HCT116 (cell line): ENCODE data around the gene DEFB110. TPM values are rescaled to one million over a fixed set of nuclear protein-coding genes. Genes with fewer than 3 reads are reported as not detected.

ENCODE experiments used
- ATAC-seq: fragments of 200-7000 bp; cut with Tn5 transposase; 2 replicates; pipeline ENCODE4 v1.9.1; 2020; ENCODE audit warnings: mild to moderate bottlenecking, moderate library complexity
- BruUV-seq: library from RNA; stranded (reverse); fragments of 400-500 nt; replicated peaks from 2 replicates; lab custom pipeline; 2021; lab: Mats Ljungman, UMichigan
- CTCF ChIA-PET: fragments of 300-600 bp; sonication (Branson Sonifier 250); formaldehyde crosslinking; loops from one replicate; lab custom pipeline; 2021; ENCODE audit warnings: antibody characterized with exemption; lab: Charles Lee
- POLR2A ChIA-PET: fragments of 300-600, 350-600 bp; sonication (Branson Sonifier 250); formaldehyde crosslinking; loops from one replicate; lab custom pipeline; 2021; ENCODE audit warnings: antibody characterized with exemption; lab: Charles Lee
- RAD21 ChIA-PET, 2 experiments: fragments of 300-600 bp; sonication (Branson Sonifier 250); formaldehyde crosslinking; loops; one replicate each; lab custom pipeline; 2023; ENCODE audit warnings: low total read pairs in 2 of 2; ENCODE audit not compliant: uncharacterized antibody in 2 of 2, unreplicated experiment in 2 of 2, low non-redundant PET in 1 of 2; lab: Charles Lee
- DNase-seq: peaks from one replicate; pipeline ENCODE4 v3.0.0-alpha.2; 2010; ENCODE audit warnings: low read depth, low spot score
- H2AFZ ChIP-seq: fragments of 200-600 bp; shearing (Covaris generic), sonication (generic); 2 replicates; pipeline ENCODE4 v1.6.1; 2017; ENCODE audit warnings: low read depth, mixed run types, mixed read lengths, antibody characterized with exemption, low read length; ENCODE audit not compliant: poor library complexity, severe bottlenecking
- H3K27ac ChIP-seq: 2 replicates; pipeline ENCODE4 v1.5.1; 2012; ENCODE audit warnings: low read depth, low read length
- H3K27me3 ChIP-seq: fragments of 200-600 bp; sonication (generic); 2 replicates; pipeline ENCODE4 v1.6.1; 2016; ENCODE audit warnings: mixed run types, low read length, mixed read lengths; ENCODE audit not compliant: insufficient read depth
- H3K36me3 ChIP-seq, 2 experiments: fragments of 200-500 bp in 1 of 2; fragments of 200-600 bp in 1 of 2; sonication (Bioruptor generic) in 1 of 2; sonication (generic) in 1 of 2; 2 replicates each; pipeline versions ENCODE4 v1.5.1 to v1.6.1; 2014 to 2016; ENCODE audit warnings: low read length in 2 of 2, inconsistent platforms in 1 of 2, mixed read lengths in 1 of 2, mixed run types in 1 of 2; ENCODE audit not compliant: insufficient read depth in 2 of 2, control insufficient read depth in 1 of 2
- H3K4me1 ChIP-seq, 2 experiments: fragments of 200-600 bp in 1 of 2; sonication (generic) in 1 of 2; 2 replicates each; pipeline versions ENCODE4 v1.5.1 to v1.6.1; 2012 to 2017; ENCODE audit warnings: low read length in 2 of 2, inconsistent platforms in 1 of 2, mild to moderate bottlenecking in 1 of 2, mixed read lengths in 1 of 2, mixed run types in 1 of 2, moderate library complexity in 1 of 2; ENCODE audit not compliant: insufficient read depth in 2 of 2, control insufficient read depth in 1 of 2
- H3K4me2 ChIP-seq: fragments of 200-600 bp; sonication (generic); 2 replicates; pipeline ENCODE4 v1.6.1; 2017; ENCODE audit warnings: mixed run types, low read length, mixed read lengths
- H3K4me3 ChIP-seq, 2 experiments: fragments of 200-600 bp in 1 of 2; sonication (generic) in 1 of 2; replicated peaks in 1 of 2; 2 replicates each; pipeline ENCODE4 v1.5.1; 2011 to 2016; ENCODE audit warnings: low read length in 2 of 2, control low read depth in 1 of 2, low read depth in 1 of 2, mild to moderate bottlenecking in 1 of 2, mixed read lengths in 1 of 2, mixed run types in 1 of 2
- H3K79me2 ChIP-seq: fragments of 200-600 bp; sonication (generic); 2 replicates; pipeline ENCODE4 v1.6.1; 2017; ENCODE audit warnings: mild to moderate bottlenecking, mixed run types, low read length, moderate library complexity, mixed read lengths; ENCODE audit not compliant: insufficient read depth
- H3K9ac ChIP-seq: fragments of 200-600 bp; sonication (generic); 2 replicates; pipeline ENCODE4 v1.6.1; 2016; ENCODE audit warnings: low read length, mixed read lengths
- H3K9me2 ChIP-seq: fragments of 200-600 bp; sonication (generic), shearing (Covaris generic); 2 replicates; pipeline ENCODE4 v1.6.1; 2017; ENCODE audit warnings: mixed run types, mild to moderate bottlenecking, moderate library complexity; ENCODE audit not compliant: insufficient read depth
- H3K9me3 ChIP-seq, 2 experiments: fragments of 200-500 bp in 1 of 2; fragments of 200-600 bp in 1 of 2; sonication (Bioruptor generic) in 1 of 2; sonication (generic) in 1 of 2; 2 replicates each; pipeline ENCODE4 v1.6.1; 2014 to 2017; ENCODE audit warnings: low read length in 2 of 2, mixed read lengths in 2 of 2, inconsistent platforms in 1 of 2, low read depth in 1 of 2, mild to moderate bottlenecking in 1 of 2, mixed run types in 1 of 2, moderate library complexity in 1 of 2; ENCODE audit not compliant: control insufficient read depth in 1 of 2, insufficient read depth in 1 of 2
- H4K20me1 ChIP-seq: fragments of 200-600 bp; sonication (generic), shearing (Covaris generic); 2 replicates; pipeline ENCODE4 v1.6.1; 2017; ENCODE audit warnings: mixed run types, mild to moderate bottlenecking, moderate library complexity; ENCODE audit not compliant: insufficient read depth
- CBX3 ChIP-seq: IDR thresholded peaks from 2 replicates; pipeline ENCODE4 v1.6.1; 2012; ENCODE audit warnings: low read depth
- CEBPB ChIP-seq: IDR thresholded peaks from 2 replicates; pipeline ENCODE4 v1.6.1; 2012; ENCODE audit warnings: low read depth
- EGR1 ChIP-seq: IDR thresholded peaks from 2 replicates; pipeline ENCODE4 v1.6.1; 2012; ENCODE audit warnings: low read depth
- ELF1 ChIP-seq: IDR thresholded peaks from 2 replicates; pipeline ENCODE4 v1.6.1; 2012; ENCODE audit warnings: low read depth, borderline replicate concordance
- EZH2phosphoT487 ChIP-seq: fragments of 200-600 bp; IDR thresholded peaks from 2 replicates; pipeline ENCODE4 v1.6.1; 2018; ENCODE audit warnings: antibody characterized with exemption, borderline replicate concordance
- FOSL1 ChIP-seq: IDR thresholded peaks from 2 replicates; pipeline ENCODE4 v1.6.1; 2012; ENCODE audit warnings: low read depth
- POLR2A ChIP-seq: IDR thresholded peaks from 2 replicates; pipeline ENCODE4 v1.7.0; 2011; ENCODE audit warnings: borderline replicate concordance; ENCODE audit not compliant: insufficient read depth, insufficient read length; ENCODE audit errors: extremely low read depth
- RAD21 ChIP-seq: IDR thresholded peaks from 2 replicates; pipeline ENCODE4 v1.6.1; 2012; ENCODE audit warnings: low read depth, mild to moderate bottlenecking
- SIN3A ChIP-seq: IDR thresholded peaks from 2 replicates; pipeline ENCODE4 v1.6.1; 2012; ENCODE audit warnings: low read depth
- SP1 ChIP-seq: IDR thresholded peaks from 2 replicates; pipeline ENCODE4 v1.6.1; 2012; ENCODE audit warnings: low read depth
- SRF ChIP-seq: IDR thresholded peaks from 2 replicates; pipeline ENCODE4 v1.6.1; 2012; ENCODE audit warnings: low read depth
- TCF7L2 ChIP-seq: IDR thresholded peaks from 2 replicates; pipeline ENCODE4 v1.7.0; 2011; ENCODE audit warnings: borderline replicate concordance, inconsistent platforms; ENCODE audit not compliant: insufficient read depth, insufficient read length; ENCODE audit errors: extremely low read depth
- ZFX ChIP-seq: fragments of 450-650 bp; IDR thresholded peaks from 2 replicates; pipeline ENCODE4 v1.6.1; 2017
- intact Hi-C: fragments of 100-400 bp; cut with micrococcal nuclease; formaldehyde crosslinking; loops from 2 replicates; pipeline ENCODE4 v1.10.0; 2022
- total RNA-seq: library from RNA; stranded (reverse); gene quantifications from one replicate; pipeline ENCODE4 v1.2.1, GENCODE V29; 2021; ENCODE audit not compliant: unreplicated experiment
- TF ChIP-seq, protein P1 (sequence below), 3 experiments: fragments of 200-600 bp in 1 of 3; sonication (generic) in 1 of 3; IDR thresholded peaks in 2 of 3; conservative IDR thresholded peaks in 1 of 3; 2 replicates each; pipeline ENCODE4 v1.5.1; 2012 to 2017; ENCODE audit warnings: low read depth in 2 of 3, low read length in 2 of 3, antibody characterized with exemption in 1 of 3, borderline replicate concordance in 1 of 3, control low read depth in 1 of 3, mild to moderate bottlenecking in 1 of 3, mixed read lengths in 1 of 3, mixed run types in 1 of 3, moderate library complexity in 1 of 3; ENCODE audit not compliant: insufficient read depth in 1 of 3

Gene DEFB110
- total RNA-seq, 1 experiment from 2014 or later = not detected

DNA sequence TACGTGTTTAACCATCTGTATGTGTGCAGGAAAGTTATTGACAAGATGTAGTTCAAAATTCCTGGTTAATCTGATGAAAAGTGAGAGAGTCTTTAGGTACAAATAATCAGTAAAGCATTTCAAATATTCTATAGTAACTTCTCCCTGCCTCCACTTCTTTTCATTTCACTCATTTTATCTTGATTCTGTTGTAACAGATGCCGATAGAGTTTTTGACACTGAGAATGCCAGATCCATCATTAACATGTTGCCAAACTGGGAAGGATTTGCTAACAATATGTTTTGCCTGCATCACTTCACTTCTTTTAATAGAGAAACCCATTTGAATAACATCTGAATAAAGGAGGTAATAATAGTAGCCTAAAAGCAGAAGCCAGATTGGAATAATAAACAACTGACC, 48.3 kb upstream of the DEFB110 start:
- POLR2A ChIA-PET = no interaction called here

DNA sequence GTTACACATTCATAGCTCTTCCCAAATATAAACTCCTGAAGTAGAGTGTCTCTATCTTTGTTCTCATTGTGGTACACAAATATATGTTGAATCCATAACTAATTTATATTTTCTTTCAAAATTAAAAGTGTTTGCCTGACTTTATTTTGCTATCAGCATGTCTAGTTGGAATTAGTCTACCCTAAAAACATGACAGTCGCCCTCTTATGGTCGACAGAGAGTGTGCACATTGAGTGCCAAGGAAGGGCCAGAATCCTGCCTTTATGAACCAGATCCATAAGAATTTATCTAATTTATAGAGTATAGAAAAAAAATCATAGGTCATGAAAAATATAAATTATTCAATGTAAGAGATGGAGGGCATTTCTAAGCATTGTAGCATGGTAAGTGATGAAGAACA, 40.3 kb upstream of the DEFB110 start:
- Histone ChIP-seq H3K27me3 (no peaks in the 10 kb centered on the region), H3K27ac (no peak overlapping the region), H3K4me3 (no peak overlapping the region), H2AFZ (no peak overlapping the region), H3K79me2 (no peaks in the 10 kb centered on the region), H3K9ac (no peak overlapping the region)
- BruUV-seq = no TSS peak
- DNase-seq = peak; percentile 2
- intact Hi-C loops = loop anchor here (2.0 kb wide), 1 partner anchor 439 kb away; no protein-coding TSS in a partner anchor
- peak; percentile 19; the same call in 1 of the 2 replicates for TF ChIP-seq RAD21
- TF ChIP-seq, protein P1, sequence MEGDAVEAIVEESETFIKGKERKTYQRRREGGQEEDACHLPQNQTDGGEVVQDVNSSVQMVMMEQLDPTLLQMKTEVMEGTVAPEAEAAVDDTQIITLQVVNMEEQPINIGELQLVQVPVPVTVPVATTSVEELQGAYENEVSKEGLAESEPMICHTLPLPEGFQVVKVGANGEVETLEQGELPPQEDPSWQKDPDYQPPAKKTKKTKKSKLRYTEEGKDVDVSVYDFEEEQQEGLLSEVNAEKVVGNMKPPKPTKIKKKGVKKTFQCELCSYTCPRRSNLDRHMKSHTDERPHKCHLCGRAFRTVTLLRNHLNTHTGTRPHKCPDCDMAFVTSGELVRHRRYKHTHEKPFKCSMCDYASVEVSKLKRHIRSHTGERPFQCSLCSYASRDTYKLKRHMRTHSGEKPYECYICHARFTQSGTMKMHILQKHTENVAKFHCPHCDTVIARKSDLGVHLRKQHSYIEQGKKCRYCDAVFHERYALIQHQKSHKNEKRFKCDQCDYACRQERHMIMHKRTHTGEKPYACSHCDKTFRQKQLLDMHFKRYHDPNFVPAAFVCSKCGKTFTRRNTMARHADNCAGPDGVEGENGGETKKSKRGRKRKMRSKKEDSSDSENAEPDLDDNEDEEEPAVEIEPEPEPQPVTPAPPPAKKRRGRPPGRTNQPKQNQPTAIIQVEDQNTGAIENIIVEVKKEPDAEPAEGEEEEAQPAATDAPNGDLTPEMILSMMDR (IDR thresholded peaks at IDR 0.05 in 2 of 3, conservative IDR thresholded peaks at IDR 0.05 in 1 of 3; ENCODE audit: borderline replicate concordance in 1 of 3, insufficient read depth in 1 of 3, low read depth in 2 of 3, low read length in 2 of 3) = peak in 2 of 3 experiments; percentile 65 to 76; a peak in 4 of 6 replicates
- no peak for TF ChIP-seq ZFX
- no peak for TF ChIP-seq EGR1
- TF ChIP-seq, all 23 proteins: peak for 2
- Histone ChIP-seq H3K9me2 (no peaks in the 10 kb centered on the region), H4K20me1 (no peaks in the 10 kb centered on the region), H3K36me3 (no peaks in the 10 kb centered on the region), H3K4me2 (no peak overlapping the region), H3K4me1 (no peaks in the 10 kb centered on the region), H3K9me3 (no peaks in the 10 kb centered on the region)
- POLR2A ChIA-PET = no interaction called here
- peak; percentile 62; the same call in 1 of the 2 replicates for ATAC-seq
- RAD21 ChIA-PET = no interaction called here
- CTCF ChIA-PET = no interaction called here

More for the DNA sequence above, 48.3 kb upstream of the DEFB110 start:
- H2AFZ ChIP-seq = no peak overlapping the region
- no peaks in the 10 kb centered on the region for H3K4me1 ChIP-seq
- intact Hi-C loops = no loop called here
- CTCF ChIA-PET = no interaction called here
- DNase-seq (no peak), ATAC-seq (no peak)
- no TSS peak for BruUV-seq
- H3K36me3 ChIP-seq = no peaks in the 10 kb centered on the region
- no peak overlapping the region for H3K4me3 ChIP-seq
- no peaks in the 10 kb centered on the region for H3K27me3 ChIP-seq
- TF ChIP-seq SP1 = no peak
- no peak for TF ChIP-seq SRF
- no peak for TF ChIP-seq TCF7L2
- TF ChIP-seq EZH2phosphoT487 = no peak
- no peak for TF ChIP-seq FOSL1
- TF ChIP-seq POLR2A = no peak
- TF ChIP-seq SIN3A = no peak
- no peak for TF ChIP-seq CBX3
- TF ChIP-seq CEBPB = no peak
- TF ChIP-seq ELF1 = no peak
- H3K9ac ChIP-seq = no peak overlapping the region
- H3K27ac ChIP-seq = no peak overlapping the region
- no peaks in the 10 kb centered on the region for H3K79me2 ChIP-seq
- RAD21 ChIA-PET = no interaction called here
- no peaks in the 10 kb centered on the region for H3K9me3 ChIP-seq
- H3K9me2 ChIP-seq = no peaks in the 10 kb centered on the region
- H3K4me2 ChIP-seq = no peak overlapping the region
- no peaks in the 10 kb centered on the region; the same call in 1 of the 2 replicates for H4K20me1 ChIP-seq
